GM19099 (cell line): ENCODE measurements around the gene ACP1.

Source experiments
- POLR2A ChIP-seq: IDR thresholded peaks from 3 replicates; pipeline ENCODE4 v1.6.1; 2011; ENCODE audit warnings: low read depth; ENCODE audit not compliant: insufficient read length; ENCODE audit errors: extremely low read depth

Gene ACP1

GRCh38 chr2:263774-264492 lies 814 bp upstream of the ACP1 start, which contains the start of gene SH3YL1:
Gene SH3YL1, minus strand, starts transcription at chr2:264032. Its CDS starts 48 bp downstream, at chr2:263984.
- no peak for TF ChIP-seq POLR2A

GRCh38 chr2:268323-268722 lies 3.6 kb downstream of the ACP1 start:
- no peak for TF ChIP-seq POLR2A

- no peak for TF ChIP-seq POLR2A
Observed at GRCh38 chr2:269356-270030, 4.7 kb downstream of the ACP1 start.

DNA sequence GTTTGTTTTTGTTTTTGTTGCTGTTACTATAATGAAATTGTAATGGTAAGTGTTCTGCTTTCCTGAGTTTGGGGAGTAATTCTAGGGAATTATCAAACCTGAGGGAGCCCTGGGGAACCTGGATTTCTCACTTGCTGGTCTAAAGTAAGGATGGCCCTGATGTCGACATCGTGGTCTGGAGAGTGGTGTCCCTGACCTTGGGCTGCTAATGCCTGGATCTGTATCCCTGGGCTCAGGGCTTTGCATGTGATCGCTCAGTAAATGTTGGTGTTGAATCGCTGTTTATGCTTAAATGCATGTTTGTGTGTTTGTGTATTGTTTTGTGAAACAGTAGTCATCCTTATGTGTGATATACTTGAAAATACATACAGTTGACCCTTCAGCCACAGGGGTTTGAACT lies 6.1 kb downstream of the ACP1 start:
- TF ChIP-seq POLR2A, result no peak

DNA sequence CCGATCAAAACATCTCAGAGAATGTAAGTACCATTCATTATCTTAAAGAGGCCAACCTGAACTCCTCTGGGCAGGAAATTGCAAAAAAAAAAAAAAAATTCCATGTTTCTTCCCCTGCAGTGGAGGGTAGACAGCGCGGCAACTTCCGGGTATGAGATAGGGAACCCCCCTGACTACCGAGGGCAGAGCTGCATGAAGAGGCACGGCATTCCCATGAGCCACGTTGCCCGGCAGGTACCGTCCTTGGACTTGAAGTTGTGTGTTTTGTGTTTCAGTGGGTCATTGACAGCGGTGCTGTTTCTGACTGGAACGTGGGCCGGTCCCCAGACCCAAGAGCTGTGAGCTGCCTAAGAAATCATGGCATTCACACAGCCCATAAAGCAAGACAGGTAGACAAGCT lies 7.2 kb downstream of the ACP1 start:
- TF ChIP-seq POLR2A, result no peak

- no peak for TF ChIP-seq POLR2A
Observed at GRCh38 chr2:273333-273732, 8.6 kb downstream of the ACP1 start.

DNA sequence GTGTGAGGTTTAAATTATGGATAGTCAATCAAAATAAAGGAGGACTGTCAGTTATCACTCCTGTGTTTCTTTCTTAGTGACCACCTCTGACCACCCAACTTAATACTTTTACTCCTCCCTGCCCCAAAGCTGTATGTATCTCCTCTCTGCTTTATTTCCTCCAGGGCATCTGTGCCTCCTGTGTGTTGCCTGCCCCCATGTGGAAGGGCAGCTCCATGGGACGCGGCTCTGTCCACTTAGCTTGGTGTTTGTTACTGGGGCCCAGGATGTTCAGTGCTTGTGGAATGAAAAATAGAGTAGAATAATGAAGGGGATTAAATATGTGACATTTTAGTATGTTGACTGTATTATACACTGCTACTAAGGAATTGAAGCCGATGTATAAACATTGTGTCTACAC lies 9.8 kb downstream of the ACP1 start:
- no peak for TF ChIP-seq POLR2A

- TF ChIP-seq POLR2A, result no peak
Observed at GRCh38 chr2:275466-275865, 10.7 kb downstream of the ACP1 start.

DNA sequence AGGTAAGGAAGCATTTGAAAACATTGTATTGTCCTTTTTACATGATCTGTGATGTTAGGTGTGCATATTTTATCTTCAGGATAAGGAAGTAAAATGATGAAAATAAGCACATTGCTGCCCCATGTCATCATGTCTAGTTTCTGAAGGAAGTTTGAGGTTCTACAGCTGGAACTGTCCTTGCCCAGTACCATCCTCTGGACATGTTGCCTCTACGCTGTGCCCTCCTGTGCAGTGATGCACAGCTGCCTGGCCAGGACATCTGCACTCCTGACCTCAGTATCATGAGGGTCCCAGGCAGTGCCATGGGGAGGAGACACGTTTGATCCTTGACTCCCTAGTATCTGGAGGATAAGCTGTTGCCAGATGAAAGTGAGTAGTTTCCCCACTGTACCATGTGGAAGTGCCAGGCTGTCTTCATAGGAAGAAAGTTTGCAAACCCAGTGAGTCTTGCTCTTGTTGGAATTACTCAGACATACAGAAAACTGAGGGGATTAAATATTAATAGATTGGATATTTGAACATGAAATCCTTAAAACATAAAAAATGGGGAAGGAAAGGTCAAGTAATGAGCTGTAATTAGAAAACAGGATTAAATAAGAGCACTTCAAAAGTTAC lies 13.7 kb downstream of the ACP1 start:
- no peak for TF ChIP-seq POLR2A

GRCh38 chr2:278927-279320 lies 14.2 kb downstream of the ACP1 start:
- TF ChIP-seq POLR2A, result no peak

DNA sequence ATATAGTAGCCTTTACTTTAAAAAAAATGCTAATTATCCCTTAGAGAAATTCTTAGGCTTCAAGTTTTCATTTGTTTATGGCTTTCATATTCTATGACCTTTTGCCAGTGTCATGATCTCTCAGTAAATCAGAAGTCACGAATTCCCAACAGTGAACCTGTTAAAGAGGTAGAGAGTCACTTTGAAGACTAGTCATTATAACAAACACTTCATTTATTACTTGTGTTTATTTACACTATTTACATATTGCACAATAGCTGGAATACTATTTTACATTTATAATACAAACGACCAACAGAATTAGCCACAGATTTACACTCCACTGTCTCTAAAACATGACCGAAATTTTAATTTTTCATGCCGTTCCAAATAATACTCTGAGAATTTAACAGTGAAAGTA lies 14.6 kb downstream of the ACP1 start:
- TF ChIP-seq POLR2A, result no peak

DNA sequence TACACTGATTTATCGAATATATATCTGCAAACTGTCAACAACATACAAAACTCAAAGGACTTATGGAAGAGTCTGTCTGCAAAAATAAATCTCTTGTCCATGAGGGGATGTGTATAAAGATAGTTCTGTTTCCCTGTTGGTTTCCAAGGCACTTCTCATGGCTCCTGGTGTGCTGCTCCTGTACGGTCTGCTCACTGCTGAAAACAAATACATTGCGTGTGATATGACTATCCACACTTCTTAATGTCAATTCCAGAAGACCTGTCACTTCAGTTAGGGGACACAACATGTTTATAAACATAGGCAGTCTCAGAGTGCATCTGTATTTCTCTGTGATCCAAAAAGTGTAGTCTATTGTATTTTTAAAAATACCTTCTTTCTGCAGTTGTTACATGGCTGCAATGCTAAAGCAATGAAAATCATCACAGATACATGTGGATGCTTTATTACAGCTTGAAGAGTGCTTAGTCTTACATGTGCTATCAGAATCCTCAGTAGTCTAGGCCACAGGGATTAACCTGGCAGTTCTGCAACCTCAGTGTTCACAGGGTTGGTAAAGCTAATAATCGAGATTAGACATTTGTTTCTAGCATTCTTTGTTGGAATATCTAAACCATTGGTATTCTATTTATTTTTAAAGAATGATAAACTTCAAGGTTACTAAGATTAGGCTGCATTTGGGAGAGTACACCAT lies 15.4 kb downstream of the ACP1 start:
- no peak for TF ChIP-seq POLR2A

GRCh38 chr2:280650-281110 lies 15.9 kb downstream of the ACP1 start:
- no peak for TF ChIP-seq POLR2A

- TF ChIP-seq POLR2A, result no peak
Observed at GRCh38 chr2:281381-281780, 16.6 kb downstream of the ACP1 start.

GRCh38 chr2:282371-283263 lies 17.9 kb downstream of the ACP1 start:
- no peak for TF ChIP-seq POLR2A
